GM18517 (cell line): ENCODE results near the gene CNEP1R1.

Source experiments
- ATAC-seq: cut with Tn5 transposase; IDR thresholded peaks from one replicate; pipeline ENCODE4 v1.9.1; 2021; ENCODE audit warnings: mild to moderate bottlenecking, moderate library complexity; ENCODE audit not compliant: unreplicated experiment

CNEP1R1 gene

DNA sequence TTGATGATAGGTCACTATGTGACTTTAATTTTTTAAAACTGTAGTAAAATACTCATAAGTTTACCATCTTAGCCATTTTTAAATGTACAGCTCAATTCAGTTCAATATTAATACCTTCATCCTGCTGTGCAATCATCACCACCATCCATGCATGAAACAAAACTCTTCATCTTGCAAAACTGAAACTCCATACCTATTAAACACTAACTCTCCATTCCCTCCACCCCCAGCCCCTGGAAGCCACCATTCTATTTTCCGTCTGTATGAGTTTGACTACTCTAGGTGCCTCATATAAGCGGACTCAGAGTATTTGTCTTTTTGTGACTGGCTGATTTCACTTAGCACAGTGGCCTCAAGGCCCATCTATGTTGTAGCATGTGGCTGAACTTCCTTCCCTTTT lies 9.4 kb upstream of the CNEP1R1 start:
- no peak for ATAC-seq

DNA sequence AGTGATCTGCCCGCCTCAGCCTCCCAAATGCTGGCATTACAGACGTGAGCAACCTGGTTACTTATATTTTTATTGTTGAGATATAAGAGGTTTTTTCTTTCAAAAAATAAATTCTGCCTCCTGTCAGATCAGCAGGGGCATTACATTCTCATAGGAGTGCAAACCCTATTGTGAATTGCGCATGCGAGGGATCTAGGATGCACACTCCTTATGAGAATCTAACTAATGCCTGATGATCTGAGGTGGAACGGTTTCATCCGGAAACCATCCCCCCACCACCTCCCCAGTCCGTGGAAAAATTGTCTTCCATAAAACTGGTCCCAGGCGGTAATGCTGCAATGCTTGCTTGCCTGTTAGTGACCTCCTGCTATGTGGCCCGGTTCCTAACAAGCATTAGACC lies 7.5 kb upstream of the CNEP1R1 start:
- no peak for ATAC-seq

DNA sequence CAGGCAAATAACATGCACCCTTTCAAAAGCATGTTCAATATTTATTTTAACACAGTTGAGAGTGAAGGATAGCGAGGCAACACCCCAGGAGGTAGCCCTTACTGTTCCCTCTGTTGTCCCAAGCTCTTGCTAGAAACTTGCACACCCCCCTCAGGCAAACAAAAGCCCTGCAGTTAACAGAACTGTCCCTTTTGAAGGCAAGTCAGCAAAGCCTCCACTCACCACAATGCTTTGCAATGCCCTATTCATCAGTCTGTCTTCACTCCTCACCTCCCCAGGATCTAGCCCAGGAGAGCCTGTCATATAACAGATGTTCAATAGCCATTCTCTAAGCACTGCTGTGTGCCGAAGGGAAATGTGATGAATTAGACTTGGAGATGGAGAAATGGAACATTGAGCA lies 3.5 kb upstream of the CNEP1R1 start:
- no peak for ATAC-seq

DNA sequence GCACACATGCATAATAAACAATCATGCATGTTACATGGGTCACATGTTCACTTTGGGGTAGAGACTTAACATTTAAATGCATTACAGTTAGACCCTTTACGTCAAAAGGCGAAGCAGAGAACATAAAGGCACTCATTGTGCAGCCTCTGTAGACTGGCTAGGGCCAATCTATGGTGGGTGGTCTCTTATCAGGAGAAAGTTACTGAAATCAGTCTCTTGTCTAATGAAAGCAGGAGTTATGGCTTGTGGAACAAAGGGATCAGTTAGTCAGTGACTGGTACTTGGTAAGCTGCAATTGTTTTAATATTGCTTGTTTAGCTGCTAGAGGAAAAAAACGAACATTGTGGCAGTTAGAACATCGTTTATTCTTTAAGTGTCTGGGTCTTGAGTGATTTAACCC lies 1.4 kb upstream of the CNEP1R1 start:
- ATAC-seq = no peak

DNA sequence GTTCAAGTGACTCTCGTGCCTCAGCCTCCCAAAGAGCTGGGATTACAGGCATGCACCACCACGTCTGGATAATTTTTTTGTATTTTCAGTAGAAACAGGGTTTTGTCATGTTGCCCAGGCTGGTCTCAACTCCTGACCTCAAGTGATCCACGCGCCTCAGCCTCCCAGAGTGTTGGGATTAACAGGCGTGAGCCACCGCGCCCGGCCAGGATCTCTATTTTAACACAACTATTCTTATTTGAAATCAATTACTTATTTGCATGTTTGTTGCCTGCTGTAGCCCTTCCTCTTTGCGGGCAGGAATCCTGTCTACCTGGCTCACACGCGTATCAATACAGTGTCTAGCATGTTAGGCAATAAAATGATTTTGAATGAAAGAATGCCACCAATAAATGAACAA lies 818 bp upstream of the CNEP1R1 start:
- no peak for ATAC-seq

DNA sequence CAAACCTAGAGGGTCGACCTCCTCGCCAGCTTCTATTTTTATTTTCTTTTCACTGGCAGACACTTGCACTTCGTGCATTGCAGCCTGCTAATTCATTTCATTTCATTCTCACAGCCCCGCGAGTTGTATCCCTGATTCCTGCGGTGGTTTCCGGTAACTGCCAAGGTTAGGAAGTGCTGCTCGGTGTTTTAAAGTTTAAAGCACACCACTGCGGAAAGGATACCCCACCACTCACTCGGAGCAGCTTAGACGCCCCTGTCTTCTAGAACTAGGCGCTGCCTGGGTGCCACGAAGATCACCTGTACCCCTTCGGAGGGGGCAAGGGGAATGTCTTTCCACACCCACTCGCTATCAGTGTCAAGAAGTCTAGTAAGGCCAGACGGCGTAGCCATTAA lies 509 bp downstream of the CNEP1R1 start:
- no peak for ATAC-seq

DNA sequence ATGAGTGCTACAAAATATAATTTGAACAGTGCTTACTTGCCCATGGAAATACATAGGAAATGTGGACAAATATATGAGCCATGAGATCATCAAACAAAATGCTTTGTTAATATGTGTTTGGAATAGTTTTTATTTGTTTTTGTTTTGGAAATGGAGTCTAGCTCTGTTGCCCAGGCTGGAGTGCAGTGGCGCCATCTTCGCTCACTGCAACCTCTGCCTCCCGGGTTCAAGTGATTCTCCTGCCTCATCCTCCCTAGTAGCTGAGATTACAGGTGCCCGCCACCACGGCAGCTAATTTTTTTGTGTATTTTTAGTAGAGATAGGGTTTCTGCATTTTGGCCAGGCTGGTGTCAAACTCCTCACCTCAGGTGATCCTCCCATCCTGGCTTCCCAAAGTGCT lies 2.8 kb downstream of the CNEP1R1 start:
- ATAC-seq = no peak

DNA sequence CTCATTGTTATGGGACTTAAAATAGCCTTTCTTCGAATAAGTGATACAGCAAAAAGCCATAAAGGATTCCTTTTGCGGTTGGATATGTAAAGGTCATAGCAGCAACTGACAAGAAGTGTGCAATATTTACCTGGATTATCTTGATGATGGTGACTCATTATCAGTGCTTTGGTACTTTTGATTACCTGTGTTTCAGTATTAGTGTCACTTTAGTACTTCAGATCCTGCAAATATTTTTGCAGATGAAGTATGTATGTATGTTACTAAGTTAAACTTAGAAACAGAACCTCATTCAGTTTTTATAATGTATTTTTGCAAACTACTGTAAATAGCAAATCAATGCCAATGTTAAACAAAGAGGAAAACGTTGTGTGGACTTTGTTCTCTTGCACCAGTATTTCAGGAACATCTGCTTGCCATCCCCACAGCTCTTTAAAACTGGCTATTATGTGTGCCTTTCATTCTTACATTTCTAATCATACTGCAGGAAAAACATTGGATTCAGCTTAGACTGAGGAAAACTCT lies 10.5 kb downstream of the CNEP1R1 start:
- ATAC-seq = no peak

DNA sequence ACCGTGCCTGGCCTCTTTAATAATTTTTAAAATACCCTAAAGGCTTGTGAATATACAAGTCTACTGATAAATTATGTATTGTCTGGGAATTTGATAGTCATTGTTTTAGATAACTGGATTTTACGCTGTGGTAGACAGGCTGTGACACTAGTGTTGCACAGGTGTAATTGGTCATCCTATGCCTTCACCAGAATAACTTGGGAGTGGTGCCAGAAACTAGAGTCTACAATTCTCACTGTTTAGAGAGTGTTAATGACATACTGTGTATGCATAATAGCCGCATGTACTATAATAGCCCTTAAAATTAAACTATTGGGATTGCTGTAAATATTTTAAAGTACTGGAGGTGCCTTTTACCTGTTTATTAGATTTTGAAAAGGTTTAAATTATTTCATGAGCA lies 11.4 kb downstream of the CNEP1R1 start:
- ATAC-seq = no peak

DNA sequence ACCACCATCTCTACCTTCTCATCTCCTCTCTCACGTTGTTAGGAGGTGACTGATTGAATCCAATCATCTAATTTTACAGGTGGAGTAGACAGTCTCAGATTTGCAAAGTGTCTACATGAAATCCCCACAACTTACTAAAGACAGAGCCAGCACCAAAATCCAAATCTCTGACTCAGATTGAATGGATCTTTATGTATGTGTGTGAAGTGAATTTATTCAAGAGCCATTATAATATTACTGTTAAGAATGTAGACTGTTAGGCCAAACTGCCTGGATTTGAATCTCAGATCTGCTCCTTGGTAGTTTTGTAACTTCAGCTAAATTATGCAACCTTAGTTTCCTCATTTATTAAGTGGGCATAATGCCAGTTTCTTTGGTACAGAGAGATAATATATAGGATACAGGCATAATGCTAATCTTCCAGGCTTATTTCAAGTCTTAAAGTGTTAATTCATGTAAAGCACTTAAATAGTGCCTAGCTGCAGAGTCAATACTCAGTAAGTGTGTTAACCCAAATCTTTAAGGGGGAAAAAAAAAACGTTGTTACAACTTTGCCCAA lies 12.7 kb downstream of the CNEP1R1 start:
- no peak for ATAC-seq

DNA sequence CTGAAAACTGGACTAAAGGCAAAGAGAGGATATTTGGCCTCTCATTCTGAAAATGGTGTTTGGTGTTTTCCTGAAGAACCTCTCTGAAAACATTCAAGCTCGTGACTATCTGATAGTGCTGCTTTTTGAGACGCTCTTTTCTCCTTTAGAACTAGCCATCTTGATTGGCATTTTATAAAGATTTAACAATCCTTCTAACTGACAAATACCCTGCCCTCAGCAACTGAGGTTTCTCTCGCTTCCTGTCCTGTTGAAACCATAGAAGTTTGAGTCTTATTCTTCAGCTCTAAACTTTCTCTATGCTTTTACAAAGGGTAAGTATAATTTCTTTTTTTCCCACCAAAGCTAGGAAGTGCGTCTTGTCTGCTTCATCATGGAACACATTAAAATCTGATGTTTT lies 13.3 kb downstream of the CNEP1R1 start:
- ATAC-seq = no peak

DNA sequence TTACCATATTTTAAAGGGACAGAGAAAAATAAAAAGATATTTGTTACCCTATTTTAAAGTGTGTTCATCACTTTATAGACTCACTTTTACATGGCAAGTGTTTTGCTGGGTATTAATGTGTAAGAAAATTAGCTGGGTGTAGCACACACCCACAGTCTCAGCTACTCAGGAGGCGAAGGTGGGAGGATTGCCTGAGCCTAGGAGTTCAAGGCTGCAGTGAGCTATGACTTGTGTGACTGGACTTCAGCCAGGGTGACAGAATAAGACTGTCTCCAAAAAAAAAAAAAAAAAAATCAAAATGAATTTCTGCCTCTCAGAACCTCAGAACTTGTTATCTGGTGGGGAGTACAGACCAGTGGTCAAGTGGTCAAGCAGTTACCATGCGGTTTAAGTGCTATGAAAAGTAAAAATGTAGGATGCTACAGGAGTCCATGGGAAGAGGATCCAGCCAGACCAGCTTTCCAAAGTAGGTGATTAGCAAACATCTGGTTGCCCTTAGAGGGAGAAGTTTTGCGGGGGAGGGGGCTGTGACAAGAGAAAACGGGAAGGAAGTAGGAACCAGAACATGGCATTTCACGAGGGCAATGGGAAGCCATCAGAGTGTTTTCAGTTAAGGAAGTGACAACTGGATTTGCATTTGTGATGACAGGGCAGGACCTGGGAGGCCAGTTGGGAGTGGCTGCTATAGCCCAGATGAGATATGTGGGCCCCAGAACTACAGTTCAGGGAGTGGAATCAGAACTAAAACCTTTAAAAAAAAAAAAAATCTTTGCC lies 13.9 kb downstream of the CNEP1R1 start:
- ATAC-seq = no peak

DNA sequence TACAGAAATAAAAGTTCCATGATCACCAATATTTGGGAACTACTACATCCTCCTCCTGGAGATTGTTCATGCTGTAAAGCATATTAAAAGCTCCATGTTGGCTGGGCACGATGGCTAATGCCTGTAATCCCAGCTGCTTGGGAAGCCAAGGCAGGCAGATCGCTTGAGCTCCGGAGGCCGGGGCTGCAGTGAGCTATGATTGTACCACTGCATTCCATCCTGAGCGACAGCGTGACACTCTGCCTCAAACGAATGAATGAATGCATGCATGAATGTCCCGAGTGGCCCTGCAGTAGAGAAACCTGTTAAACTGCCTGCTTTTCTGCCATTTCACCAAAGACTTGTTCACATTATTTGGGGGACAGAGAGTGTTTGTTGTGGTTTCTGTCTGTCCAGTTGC lies 15.0 kb downstream of the CNEP1R1 start:
- ATAC-seq = no peak

DNA sequence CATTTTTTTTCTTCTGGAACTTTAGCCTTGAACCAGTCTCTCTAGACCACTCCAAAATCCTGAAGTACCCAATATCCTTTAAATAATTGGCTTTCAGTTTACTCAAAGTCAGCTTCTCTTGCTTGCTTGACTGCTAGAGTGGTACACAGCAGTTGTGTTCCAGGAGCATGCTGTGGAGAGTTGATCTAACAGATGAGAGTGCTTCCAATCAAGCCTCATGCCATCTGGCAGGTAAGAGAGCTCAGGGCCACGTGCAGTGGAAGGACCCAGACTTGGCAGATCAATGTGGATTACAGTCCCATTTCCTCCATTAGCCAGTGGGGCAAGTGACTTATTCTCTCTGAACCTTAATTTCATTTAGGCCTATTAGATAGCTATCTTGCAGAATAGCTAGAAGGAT lies 15.7 kb downstream of the CNEP1R1 start:
- no peak for ATAC-seq

DNA sequence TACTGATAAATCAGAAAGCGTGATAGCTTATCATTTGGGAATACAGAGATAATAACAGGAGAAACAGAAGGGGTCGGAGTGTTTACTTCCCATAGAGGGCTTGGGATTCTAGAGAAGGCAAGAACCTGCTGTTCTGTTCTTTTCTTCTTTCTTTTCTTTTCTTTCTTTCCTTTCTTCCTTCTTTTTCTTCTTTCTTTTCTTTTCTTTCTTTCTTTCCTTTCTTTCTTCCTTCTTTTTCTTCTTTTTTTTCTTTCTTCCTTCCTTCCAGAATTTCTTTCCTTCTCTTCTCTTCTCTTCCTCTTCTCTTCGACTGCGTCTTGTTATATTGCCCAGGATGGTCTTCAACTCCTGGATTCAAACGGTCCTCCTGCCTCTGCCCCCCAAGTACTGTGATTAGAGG lies 18.3 kb downstream of the CNEP1R1 start:
- no peak for ATAC-seq

DNA sequence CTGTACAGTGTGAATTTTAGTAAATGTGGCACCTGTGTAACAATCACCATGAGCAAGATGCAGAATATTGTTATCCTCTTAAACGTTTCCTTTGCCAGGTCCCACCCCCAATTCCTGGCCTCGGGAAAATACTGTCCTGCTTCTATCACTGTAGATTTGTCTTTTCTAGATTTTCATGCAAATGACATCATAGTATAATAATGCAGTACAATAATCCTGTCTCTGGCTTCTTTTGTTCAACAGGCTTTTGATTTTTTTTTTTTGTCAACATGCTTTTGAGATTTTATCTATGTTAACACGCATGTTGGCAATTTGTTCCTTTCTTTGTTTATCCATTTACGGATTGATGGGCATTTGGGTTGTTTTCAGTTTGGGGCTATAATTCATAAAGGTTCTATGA lies 20.4 kb downstream of the CNEP1R1 start:
- ATAC-seq = no peak

DNA sequence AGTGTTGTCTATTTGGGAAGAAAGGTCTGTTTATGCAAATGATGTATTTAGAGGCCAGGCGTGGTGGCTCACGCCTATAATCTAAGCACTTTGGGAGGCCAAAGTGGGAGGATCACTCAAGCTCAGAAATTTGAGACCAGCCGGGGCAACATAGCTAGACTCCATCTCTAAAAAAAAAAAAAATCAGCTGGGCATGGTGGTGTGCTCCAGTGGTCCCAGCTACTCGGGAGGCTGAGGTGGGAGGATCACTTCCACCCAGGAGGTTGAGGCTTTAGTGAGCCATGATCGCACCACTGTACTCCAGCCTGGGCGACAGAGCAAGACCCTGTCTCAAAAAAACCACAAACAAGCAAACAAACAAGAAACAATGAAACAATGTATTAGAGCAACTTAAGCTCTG lies 21.8 kb downstream of the CNEP1R1 start:
- ATAC-seq = no peak

DNA sequence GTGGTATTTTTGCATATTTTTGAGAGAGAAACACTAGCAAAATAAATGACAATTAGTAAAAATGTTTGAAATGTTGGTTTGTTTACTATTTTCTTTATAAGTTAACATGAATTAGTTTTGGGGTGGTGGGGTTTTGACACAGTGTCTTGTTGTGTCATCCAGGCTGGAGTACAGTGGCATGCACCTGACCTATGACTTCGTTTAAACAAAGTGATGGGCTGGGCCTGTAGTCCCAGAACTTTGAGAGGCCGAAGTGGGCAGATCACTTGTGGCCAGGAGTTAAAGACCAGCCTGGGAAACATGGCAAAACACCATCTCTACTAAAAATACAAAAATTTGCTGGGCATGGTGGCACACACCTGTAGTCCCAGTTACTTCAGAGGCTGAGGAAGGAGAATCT lies 22.8 kb downstream of the CNEP1R1 start:
- no peak for ATAC-seq

DNA sequence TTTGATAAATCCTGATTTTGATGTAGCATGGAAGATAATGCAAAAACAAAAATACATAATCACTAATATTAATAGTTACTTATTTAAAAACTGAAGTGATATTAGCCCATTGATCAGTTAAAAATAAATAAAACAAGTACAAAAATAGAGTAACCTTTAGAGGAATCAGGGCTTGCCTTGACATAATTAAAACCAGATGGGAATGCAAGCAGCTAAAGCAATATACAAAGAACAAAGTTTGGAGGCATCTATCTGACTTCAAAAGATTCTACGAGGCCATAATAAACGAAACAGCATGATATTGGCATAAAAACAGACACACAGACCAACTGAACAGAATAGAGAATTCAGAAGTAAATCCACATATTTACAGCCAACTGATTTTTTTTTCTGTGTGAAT lies 25.8 kb downstream of the CNEP1R1 start:
- ATAC-seq = no peak

DNA sequence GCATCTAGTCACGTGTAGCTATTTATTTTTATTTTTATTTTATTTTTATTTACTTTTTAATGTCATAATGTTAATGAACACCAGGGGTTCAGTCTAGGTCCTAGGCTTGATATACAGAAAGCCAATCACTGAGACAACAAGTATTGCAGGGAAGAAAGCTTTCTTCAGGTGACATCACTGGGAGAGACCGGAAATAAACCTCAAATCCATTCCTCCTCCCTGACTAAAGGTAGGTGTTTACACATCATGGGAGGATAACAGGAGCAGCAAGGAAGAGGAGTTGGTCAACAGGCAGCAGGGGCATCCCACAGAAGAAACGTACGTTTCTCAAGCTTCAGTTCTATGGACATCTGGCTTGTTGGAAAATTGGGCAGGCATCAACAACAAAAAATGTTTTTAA lies 31.2 kb downstream of the CNEP1R1 start:
- no peak for ATAC-seq

DNA sequence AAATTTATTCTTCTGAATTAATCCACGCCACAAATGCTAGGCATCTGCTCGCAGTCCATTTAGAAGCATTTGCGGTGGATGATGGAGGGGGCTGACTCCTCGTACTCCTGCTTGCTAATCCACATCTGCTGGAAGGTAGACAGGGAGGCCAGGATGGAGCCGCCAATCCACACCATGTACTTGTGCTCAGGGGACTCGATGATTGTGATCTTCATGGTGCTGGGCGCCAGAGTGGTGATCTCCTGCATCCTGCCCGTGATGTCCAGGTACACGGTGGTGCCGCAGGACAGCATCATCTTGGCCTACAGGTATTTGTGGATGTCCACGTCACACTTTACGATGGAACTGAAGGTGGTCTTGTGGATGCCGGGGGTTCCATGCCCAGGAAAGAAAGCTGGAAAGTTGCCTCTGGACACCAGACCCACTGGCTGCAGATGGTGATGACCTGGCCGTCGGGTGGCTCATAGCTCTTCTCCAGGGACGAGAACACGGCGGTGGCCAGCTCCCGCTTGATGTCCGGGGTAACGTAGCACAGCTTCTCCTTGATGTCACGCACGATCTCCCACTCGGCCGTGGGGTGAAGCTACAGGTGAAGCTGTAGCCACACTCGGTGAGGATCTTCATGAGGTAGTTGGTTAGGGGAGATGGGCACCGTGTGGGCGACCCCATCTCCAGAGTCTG lies 33.2 kb downstream of the CNEP1R1 start:
- ATAC-seq = no peak

DNA sequence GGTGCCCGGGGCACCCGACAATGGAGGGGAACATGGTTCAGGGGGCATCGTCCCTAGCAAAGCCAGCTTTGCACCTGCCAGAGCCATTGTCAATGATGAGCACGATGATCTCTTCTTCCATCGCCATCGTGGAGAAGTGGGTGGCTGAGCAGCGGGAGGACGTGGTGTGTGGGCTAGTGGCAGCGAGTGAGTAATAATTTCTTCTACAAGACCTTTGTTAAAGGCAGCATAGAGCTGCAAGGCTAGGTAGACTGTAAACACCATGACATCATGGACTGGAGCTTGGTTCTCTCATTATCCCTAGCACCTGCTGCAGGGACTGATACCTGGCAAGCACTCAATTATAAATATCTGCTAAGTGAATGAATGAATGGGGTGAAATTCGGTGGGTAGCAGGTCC lies 34.1 kb downstream of the CNEP1R1 start:
- no peak for ATAC-seq
